K562 (cell line): Measurements from ENCODE around the gene CBX2. TPM values are rescaled to one million over a fixed set of nuclear protein-coding genes. Genes with fewer than 3 reads are reported as not detected.

Experiments
- BCL6 ChIP-seq: fragments of 250-450 bp; sonication (Bioruptor Pico); IDR thresholded peaks from 2 replicates; pipeline ENCODE4 v1.4.0; 2020
- CLOCK ChIP-seq: fragments of 250-450 bp; sonication (Bioruptor Pico); IDR thresholded peaks from 2 replicates; pipeline ENCODE4 v1.4.0; 2020; ENCODE audit warnings: mild to moderate bottlenecking, moderate library complexity, borderline replicate concordance
- KLF16 ChIP-seq: IDR thresholded peaks from 2 replicates; pipeline ENCODE4 v1.6.1; 2016; ENCODE audit warnings: antibody characterized with exemption
- NCOA4 ChIP-seq: fragments of 450-650 bp; IDR thresholded peaks from 2 replicates; pipeline ENCODE4 v1.6.1; 2018; ENCODE audit warnings: mild to moderate bottlenecking; ENCODE audit not compliant: partially characterized antibody
- NFE2 ChIP-seq: IDR thresholded peaks from 2 replicates; pipeline ENCODE4 v1.6.1; 2014; ENCODE audit warnings: antibody characterized with exemption, low read depth
- PTBP1 ChIP-seq: fragments of 200-400 bp; formaldehyde crosslinking; IDR thresholded peaks from 2 replicates; pipeline ENCODE4 v1.6.1; 2017; ENCODE audit warnings: low read depth, low read length
- RAD21 ChIP-seq, 2 experiments: fragments of 250-450 bp in 1 of 2; fragments of 450-650 bp in 1 of 2; sonication (Bioruptor Pico) in 1 of 2; formaldehyde crosslinking in 1 of 2; IDR thresholded peaks in 1 of 2; conservative IDR thresholded peaks in 1 of 2; 2 replicates each; pipeline versions ENCODE4 v1.4.0 to v1.8.0; 2020 to 2022; ENCODE audit warnings: mild to moderate bottlenecking in 2 of 2, moderate library complexity in 1 of 2
- SIN3A ChIP-seq, 2 experiments: fragments of 150-350 bp in 1 of 2; IDR thresholded peaks; 2 replicates each; pipeline ENCODE4 v1.6.1; 2011 to 2016; ENCODE audit warnings: borderline replicate concordance in 2 of 2, low read depth in 2 of 2, low read length in 2 of 2, mild to moderate bottlenecking in 2 of 2, moderate library complexity in 2 of 2; ENCODE audit not compliant: control insufficient read depth in 1 of 2
- TGIF2 ChIP-seq: sonication (generic); formaldehyde crosslinking; IDR thresholded peaks from 2 replicates; pipeline ENCODE4 v1.8.1; 2022; ENCODE audit warnings: mild to moderate bottlenecking, missing genetic modification reagents, moderate library complexity
- THAP12 ChIP-seq: fragments of 250-450 bp; sonication (Bioruptor Pico); IDR thresholded peaks from 2 replicates; pipeline ENCODE4 v1.9.0; 2021; ENCODE audit warnings: mild to moderate bottlenecking, inconsistent platforms
- ZBTB2 ChIP-seq: fragments of 450-650 bp; IDR thresholded peaks from 2 replicates; pipeline ENCODE4 v1.6.1; 2016; ENCODE audit warnings: antibody characterized with exemption
- ZBTB7A ChIP-seq: IDR thresholded peaks from 2 replicates; pipeline ENCODE4 v1.6.1; 2011; ENCODE audit warnings: low read depth, mild to moderate bottlenecking, low read length, moderate library complexity, borderline replicate concordance; ENCODE audit not compliant: control insufficient read depth
- ZC3H4 ChIP-seq: sonication (generic); formaldehyde crosslinking; IDR thresholded peaks from 2 replicates; pipeline ENCODE4 v1.9.0; 2021; ENCODE audit warnings: missing genetic modification reagents, borderline replicate concordance
- ZNF609 ChIP-seq: sonication (generic); formaldehyde crosslinking; IDR thresholded peaks from 2 replicates; pipeline ENCODE4 v1.8.1; 2023; ENCODE audit warnings: missing genetic modification reagents, mild to moderate bottlenecking, borderline replicate concordance
- polyA plus RNA-seq, 8 experiments: library from polyadenylated mRNA; depleted of rRNA in 4 of 8; stranded (reverse) in 5 of 8; unstranded in 3 of 8; fragments of >200 nt; fragmentation: Nextera tagmentation in 2 of 8; fragmentation: Illumina TruSeq in 1 of 8; extraction: Ambion mirVana in 2 of 8; extraction: Trizol in 1 of 8; gene quantifications; 2 replicates each; pipeline versions ENCODE4 v1.2.1 to v1.2.3, GENCODE V29; 2011 to 2014; ENCODE audit warnings: inconsistent platforms in 1 of 8, missing spikeins in 1 of 8
- total RNA-seq, 7 experiments: library from RNA; depleted of rRNA in 6 of 7; stranded (reverse); fragments of >200 nt in 6 of 7; fragmentation: Illumina TruSeq in 2 of 7; extraction: Trizol in 2 of 7; gene quantifications; 2 replicates each; pipeline versions ENCODE4 v1.2.1 to v1.2.3, GENCODE V29; 2011 to 2021; ENCODE audit warnings: low replicate concordance in 1 of 7

Gene CBX2
- total and polyA plus RNA-seq, 9 of the 15 experiments (the other 6 are each of a cell fraction or from before 2014, with no cell fraction given) = 0.66 to 26.9 (median 13.9) TPM

- TF ChIP-seq ZNF609 = no peak
- peak; percentile 84 for TF ChIP-seq ZBTB7A
- TF ChIP-seq KLF16 = no peak
- no peak for TF ChIP-seq PTBP1
- TF ChIP-seq TGIF2 = no peak
- TF ChIP-seq ZBTB2 = no peak; the same call in 1 of the 2 replicates
- TF ChIP-seq NCOA4 = no peak
- TF ChIP-seq RAD21 (CRISPR knock-in tag; conservative IDR thresholded peaks at IDR 0.05 in 1 of 2, IDR thresholded peaks at IDR 0.05 in 1 of 2) = no peak
- no peak for TF ChIP-seq BCL6 (CRISPR knock-in tag)
- TF ChIP-seq CLOCK (CRISPR knock-in tag) = no peak
- peak in 1 of 2 experiments; percentile 16; a peak in 2 of 4 replicates for TF ChIP-seq SIN3A (IDR thresholded peaks at IDR 0.05; ENCODE audit: borderline replicate concordance in 2 of 2, control insufficient read depth in 1 of 2, low read depth in 2 of 2, low read length in 2 of 2)
- 0 out of 2 replicates have a peak, but pooled peaks have one; percentile 27 for TF ChIP-seq ZC3H4 (CRISPR knock-in tag)
- TF ChIP-seq NFE2 = no peak
- no peak for TF ChIP-seq THAP12
Observed at GRCh38 chr17:79836972-79837887, 59.3 kb downstream of the CBX2 start (continued).
